Measurements from ENCODE around the gene PSMD1. TPM values are rescaled to one million over a fixed set of nuclear protein-coding genes. Genes with fewer than 3 reads are reported as not detected.

Gene PSMD1
- polyA plus RNA-seq, 1 experiment = 153 TPM

GRCh38 chr2:231127936-231128335 lies 71.3 kb downstream of the PSMD1 start:
- Histone ChIP-seq H3K36me3 (ENCODE audit: control insufficient read depth, insufficient read depth, low read length) (no peaks in the 10 kb centered on the region), H3K4me3 (ENCODE audit: low read depth, low read length) (no peak overlapping the region), H3K27me3 (ENCODE audit: control insufficient read depth, insufficient read depth, low read length) (no peaks in the 10 kb centered on the region)
- ChIA-PET CTCF (interaction anchor here (1.0 kb wide), 1 partner anchor 65 kb away, joined by 3 read pairs; no protein-coding TSS in a partner anchor), POLR2A (no interaction called here)
- no peak for DNase-seq (ENCODE audit: low read depth)
- TF ChIP-seq, protein P1, sequence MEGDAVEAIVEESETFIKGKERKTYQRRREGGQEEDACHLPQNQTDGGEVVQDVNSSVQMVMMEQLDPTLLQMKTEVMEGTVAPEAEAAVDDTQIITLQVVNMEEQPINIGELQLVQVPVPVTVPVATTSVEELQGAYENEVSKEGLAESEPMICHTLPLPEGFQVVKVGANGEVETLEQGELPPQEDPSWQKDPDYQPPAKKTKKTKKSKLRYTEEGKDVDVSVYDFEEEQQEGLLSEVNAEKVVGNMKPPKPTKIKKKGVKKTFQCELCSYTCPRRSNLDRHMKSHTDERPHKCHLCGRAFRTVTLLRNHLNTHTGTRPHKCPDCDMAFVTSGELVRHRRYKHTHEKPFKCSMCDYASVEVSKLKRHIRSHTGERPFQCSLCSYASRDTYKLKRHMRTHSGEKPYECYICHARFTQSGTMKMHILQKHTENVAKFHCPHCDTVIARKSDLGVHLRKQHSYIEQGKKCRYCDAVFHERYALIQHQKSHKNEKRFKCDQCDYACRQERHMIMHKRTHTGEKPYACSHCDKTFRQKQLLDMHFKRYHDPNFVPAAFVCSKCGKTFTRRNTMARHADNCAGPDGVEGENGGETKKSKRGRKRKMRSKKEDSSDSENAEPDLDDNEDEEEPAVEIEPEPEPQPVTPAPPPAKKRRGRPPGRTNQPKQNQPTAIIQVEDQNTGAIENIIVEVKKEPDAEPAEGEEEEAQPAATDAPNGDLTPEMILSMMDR (IDR thresholded peaks at IDR 0.05; ENCODE audit: insufficient read depth, low read depth, low read length) = no peak

- DNase-seq (ENCODE audit: low read depth) = no peak
- no peaks in the 10 kb centered on the region for H3K27me3 ChIP-seq (ENCODE audit: control insufficient read depth, insufficient read depth, low read length)
- ChIA-PET POLR2A (no interaction called here), CTCF (interaction anchor here (1.0 to 3.0 kb wide), 3 partner anchors 64 to 99 kb away, joined by 3 to 9 read pairs (median 7); no protein-coding TSS in a partner anchor)
- H3K36me3 ChIP-seq (ENCODE audit: control insufficient read depth, insufficient read depth, low read length) = no peaks in the 10 kb centered on the region
- no peak overlapping the region for H3K4me3 ChIP-seq (ENCODE audit: low read depth, low read length)
- TF ChIP-seq, protein P1 (IDR thresholded peaks at IDR 0.05; ENCODE audit: insufficient read depth, low read depth, low read length) = no peak
Measured at GRCh38 chr2:231128541-231128940, 71.9 kb downstream of the PSMD1 start.

DNA sequence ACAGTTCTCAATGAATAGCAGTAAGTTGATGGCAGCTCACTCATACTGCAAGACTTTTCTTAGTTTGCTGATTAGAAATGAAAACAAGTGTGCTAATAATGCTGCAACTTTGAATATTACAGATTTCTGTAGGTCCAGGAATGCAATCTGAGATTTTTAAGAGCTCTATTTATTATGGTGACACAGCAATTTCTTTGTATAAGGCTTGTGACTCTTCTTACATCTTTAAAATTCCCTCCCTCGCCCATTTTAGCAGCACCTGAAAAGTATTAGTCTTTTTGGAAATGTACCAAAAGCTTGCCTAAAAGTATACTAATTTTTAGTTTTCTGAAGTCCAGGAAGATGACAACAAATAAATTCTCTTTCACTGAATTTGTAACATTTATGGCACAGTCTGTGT lies 72.5 kb downstream of the PSMD1 start:
- Histone ChIP-seq H3K36me3 (ENCODE audit: control insufficient read depth, insufficient read depth, low read length) (no peaks in the 10 kb centered on the region), H3K27me3 (ENCODE audit: control insufficient read depth, insufficient read depth, low read length) (no peaks in the 10 kb centered on the region), H3K4me3 (ENCODE audit: low read depth, low read length) (no peak overlapping the region)
- TF ChIP-seq, protein P1 (IDR thresholded peaks at IDR 0.05; ENCODE audit: insufficient read depth, low read depth, low read length) = no peak
- DNase-seq (ENCODE audit: low read depth) = no peak
- CTCF ChIA-PET = interaction anchor here (0.7 to 3.0 kb wide), 4 partner anchors 19 to 98 kb away, joined by 3 to 9 read pairs (median 6); no protein-coding TSS in a partner anchor
- POLR2A ChIA-PET = no interaction called here

DNA sequence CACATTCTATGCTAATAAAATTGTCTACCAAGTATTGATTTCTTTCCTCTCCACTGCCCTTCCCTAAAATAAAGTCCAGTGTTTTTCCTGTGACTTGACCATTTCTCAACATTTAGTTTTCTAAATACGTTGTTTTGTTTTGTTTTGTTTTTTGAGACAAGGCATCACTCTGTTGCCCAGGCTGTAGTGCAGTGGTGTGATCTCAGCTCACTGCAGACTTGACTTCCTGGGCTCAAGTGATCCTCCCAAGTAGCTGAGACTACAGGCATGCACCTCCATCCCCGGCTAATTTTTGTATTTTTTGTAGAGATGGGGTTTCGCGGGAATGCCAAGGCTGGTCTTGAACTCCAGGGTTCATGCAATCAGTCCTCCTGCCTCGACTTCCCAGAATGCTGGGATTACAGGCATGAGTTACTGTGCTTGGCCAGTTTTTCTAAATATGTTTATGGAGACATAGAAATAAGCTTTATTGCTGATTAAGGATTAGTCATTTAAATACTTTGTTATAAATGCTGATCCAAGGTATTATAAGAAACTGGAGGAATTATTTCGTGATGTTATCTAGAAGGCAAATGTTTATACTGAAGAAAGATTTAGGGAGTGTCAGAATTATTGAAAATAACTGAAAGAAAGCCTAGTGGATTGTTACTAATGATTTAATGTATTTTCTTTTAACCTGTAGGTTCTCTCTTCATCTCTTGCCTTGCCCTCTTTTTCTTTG lies 73.8 kb downstream of the PSMD1 start:
- ChIA-PET POLR2A (no interaction called here), CTCF (interaction anchor here (0.7 to 3.0 kb wide), 4 partner anchors 11 to 62 kb away, joined by 3 to 9 read pairs (median 3); no protein-coding TSS in a partner anchor)

DNA sequence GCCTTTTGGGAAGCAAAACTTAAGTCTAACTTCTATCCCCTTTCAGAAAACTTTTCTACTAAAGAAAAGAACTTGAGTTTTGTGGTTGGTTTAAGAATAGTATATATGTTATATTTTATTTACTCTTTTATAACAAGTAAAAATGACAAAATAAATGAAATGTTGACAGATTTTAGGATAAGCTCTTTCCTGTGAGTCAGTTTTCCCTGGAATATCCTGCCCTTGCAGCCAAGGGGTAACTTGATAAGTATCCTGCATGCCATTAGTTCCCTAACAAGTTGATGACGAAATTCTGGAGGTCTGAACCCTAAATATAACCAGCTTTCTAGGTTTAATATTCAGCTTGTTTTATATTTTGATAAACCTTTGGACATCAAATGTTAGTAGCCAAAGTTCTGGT lies 75.5 kb downstream of the PSMD1 start:
- ChIA-PET POLR2A (no interaction called here), CTCF (no interaction called here)
- Histone ChIP-seq H3K4me3 (ENCODE audit: low read depth, low read length) (no peak overlapping the region), H3K36me3 (ENCODE audit: control insufficient read depth, insufficient read depth, low read length) (no peaks in the 10 kb centered on the region), H3K27me3 (ENCODE audit: control insufficient read depth, insufficient read depth, low read length) (no peaks in the 10 kb centered on the region)
- DNase-seq (ENCODE audit: low read depth) = no peak
- TF ChIP-seq, protein P1 (IDR thresholded peaks at IDR 0.05; ENCODE audit: insufficient read depth, low read depth, low read length) = no peak

More for the DNA sequence above, 73.8 kb downstream of the PSMD1 start:
- no peak for DNase-seq (ENCODE audit: low read depth)
- no peaks in the 10 kb centered on the region for H3K27me3 ChIP-seq (ENCODE audit: control insufficient read depth, insufficient read depth, low read length)
- no peaks in the 10 kb centered on the region for H3K36me3 ChIP-seq (ENCODE audit: control insufficient read depth, insufficient read depth, low read length)
- H3K4me3 ChIP-seq (ENCODE audit: low read depth, low read length) = no peak overlapping the region
- TF ChIP-seq, protein P1 (IDR thresholded peaks at IDR 0.05; ENCODE audit: insufficient read depth, low read depth, low read length) = no peak
